ENCODE results near the gene FBXL2. TPM values are rescaled to one million over a fixed set of nuclear protein-coding genes. Genes with fewer than 3 reads are reported as not detected.

The FBXL2 gene
- total and polyA plus RNA-seq, 9 donors = 6.2 to 10.7 (median 7.7) TPM

DNA sequence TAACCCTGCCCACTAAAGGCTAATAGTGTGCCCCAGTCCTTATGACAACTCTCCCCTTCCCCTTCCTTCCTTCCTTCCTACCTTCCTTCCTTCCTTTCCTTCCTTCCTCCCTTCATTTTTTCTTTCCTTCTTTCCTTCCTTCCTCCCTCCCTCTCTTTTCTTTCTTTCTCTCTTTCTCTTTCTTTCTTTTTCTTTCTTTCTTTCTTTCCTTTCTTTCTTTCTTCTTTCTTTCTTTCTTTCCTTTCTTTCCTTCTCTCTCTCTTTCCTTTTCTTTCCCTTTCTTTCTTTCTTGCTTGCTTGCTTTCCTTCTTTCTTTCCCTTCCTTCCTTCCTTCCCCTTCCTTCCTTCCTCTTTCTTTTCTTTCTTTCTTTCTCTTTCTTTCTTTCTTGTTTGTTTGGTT, 30.5 kb upstream of the FBXL2 start:
- no peak for DNase-seq
- Histone ChIP-seq H3K36me3 (ENCODE audit: control insufficient read depth, insufficient read depth, low read length) (no peaks in the 10 kb centered on the region), H3K4me1 (ENCODE audit: control insufficient read depth, insufficient read depth, low read length) (no peaks in the 10 kb centered on the region), H3K27ac (ENCODE audit: low read length) (no peak overlapping the region), H3K27me3 (ENCODE audit: control insufficient read depth, insufficient read depth, low read length) (no peaks in the 10 kb centered on the region), H3K4me3 (ENCODE audit: low read length) (no peak overlapping the region), H3K9me3 (replicated peaks; ENCODE audit: control insufficient read depth, low read depth, low read length) (no peaks in the 10 kb centered on the region)

DNA sequence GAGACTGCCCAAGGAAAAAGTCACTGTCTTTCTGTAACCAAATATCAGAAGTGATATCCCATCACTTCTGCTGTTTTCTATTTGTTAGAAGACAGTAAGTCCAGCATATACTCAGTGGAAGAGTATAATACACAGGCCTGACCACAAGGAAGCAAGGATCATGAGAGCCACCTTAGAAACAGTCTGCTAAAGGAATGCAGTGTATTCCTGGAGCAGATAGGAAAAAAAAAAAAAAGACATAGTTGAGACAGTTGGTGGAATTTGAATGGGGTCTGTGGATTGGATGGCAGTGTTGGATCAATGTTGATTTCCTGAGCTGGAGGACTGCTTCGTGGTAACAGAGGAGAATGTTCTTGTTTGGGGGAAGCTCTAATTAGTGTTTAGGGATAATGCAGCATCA, 26.5 kb upstream of the FBXL2 start:
- no peaks in the 10 kb centered on the region for H3K9me3 ChIP-seq (replicated peaks; ENCODE audit: control insufficient read depth, low read depth, low read length)
- H3K27me3 ChIP-seq (ENCODE audit: control insufficient read depth, insufficient read depth, low read length) = no peaks in the 10 kb centered on the region
- DNase-seq = no peak
- no peaks in the 10 kb centered on the region for H3K4me1 ChIP-seq (ENCODE audit: control insufficient read depth, insufficient read depth, low read length)
- H3K36me3 ChIP-seq (ENCODE audit: control insufficient read depth, insufficient read depth, low read length) = no peaks in the 10 kb centered on the region
- H3K27ac ChIP-seq (ENCODE audit: low read length) = no peak overlapping the region
- no CpG with 5 or more reads among the region's 1 CpG for WGBS (ENCODE audit: insufficient coverage)
- H3K4me3 ChIP-seq (ENCODE audit: low read length) = no peak overlapping the region

DNA sequence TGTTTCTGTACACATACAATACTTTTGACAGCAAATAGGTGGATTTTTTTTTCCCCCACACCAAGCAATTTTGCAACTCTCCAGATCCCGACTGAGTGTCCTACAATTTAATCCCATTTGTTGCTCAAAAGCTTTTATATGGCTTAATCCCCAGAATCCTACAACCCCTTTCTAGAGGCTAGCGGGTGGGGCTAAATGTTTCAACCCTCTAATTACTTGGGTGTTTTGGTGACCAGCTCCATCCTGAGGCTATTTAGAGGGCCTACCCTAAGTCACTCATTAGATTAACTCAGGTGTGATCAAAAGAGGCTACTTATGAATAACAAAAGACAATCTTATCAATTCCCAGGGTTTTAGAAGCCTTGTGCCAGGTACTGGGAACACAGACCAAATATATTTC, 21.0 kb upstream of the FBXL2 start:
- Histone ChIP-seq H3K4me1 (ENCODE audit: control insufficient read depth, insufficient read depth, low read length) (no peaks in the 10 kb centered on the region), H3K27me3 (ENCODE audit: control insufficient read depth, insufficient read depth, low read length) (no peaks in the 10 kb centered on the region)

DNA sequence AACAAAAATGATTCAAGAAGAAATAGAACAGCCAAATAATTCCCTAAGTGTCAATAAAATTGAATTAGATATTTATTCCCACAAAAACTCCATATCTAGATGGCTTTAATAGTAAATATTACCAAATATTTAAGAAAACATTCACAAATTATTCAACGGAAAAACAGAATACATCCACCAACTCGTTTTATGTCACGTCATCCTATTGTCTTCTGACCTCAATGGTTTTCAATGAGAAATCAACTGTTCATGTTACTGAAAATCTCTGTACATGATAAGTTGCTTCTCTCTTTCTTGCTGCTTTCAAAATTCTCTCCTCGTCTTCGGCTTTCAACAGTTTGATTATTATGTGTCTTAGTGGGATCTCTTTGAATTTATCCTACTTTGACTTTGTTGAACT, 17.1 kb upstream of the FBXL2 start:
- Histone ChIP-seq H3K9me3 (replicated peaks; ENCODE audit: control insufficient read depth, low read depth, low read length) (no peaks in the 10 kb centered on the region), H3K27me3 (ENCODE audit: control insufficient read depth, insufficient read depth, low read length) (no peaks in the 10 kb centered on the region), H3K4me1 (ENCODE audit: control insufficient read depth, insufficient read depth, low read length) (no peaks in the 10 kb centered on the region), H3K4me3 (ENCODE audit: low read length) (no peak overlapping the region), H3K36me3 (ENCODE audit: control insufficient read depth, insufficient read depth, low read length) (no peaks in the 10 kb centered on the region), H3K27ac (ENCODE audit: low read length) (no peak overlapping the region)
- no peak for DNase-seq
- no CpG with 5 or more reads among the region's 5 CpGs for WGBS (ENCODE audit: insufficient coverage)

More for the DNA sequence above, 21.0 kb upstream of the FBXL2 start:
- H3K36me3 ChIP-seq (ENCODE audit: control insufficient read depth, insufficient read depth, low read length) = no peaks in the 10 kb centered on the region
- H3K27ac ChIP-seq (ENCODE audit: low read length) = no peak overlapping the region
- WGBS (ENCODE audit: insufficient coverage) = 57% methylated on average over 2 of the region's 2 CpGs
- DNase-seq = no peak
- no peaks in the 10 kb centered on the region for H3K9me3 ChIP-seq (replicated peaks; ENCODE audit: control insufficient read depth, low read depth, low read length)
- H3K4me3 ChIP-seq (ENCODE audit: low read length) = no peak overlapping the region

DNA sequence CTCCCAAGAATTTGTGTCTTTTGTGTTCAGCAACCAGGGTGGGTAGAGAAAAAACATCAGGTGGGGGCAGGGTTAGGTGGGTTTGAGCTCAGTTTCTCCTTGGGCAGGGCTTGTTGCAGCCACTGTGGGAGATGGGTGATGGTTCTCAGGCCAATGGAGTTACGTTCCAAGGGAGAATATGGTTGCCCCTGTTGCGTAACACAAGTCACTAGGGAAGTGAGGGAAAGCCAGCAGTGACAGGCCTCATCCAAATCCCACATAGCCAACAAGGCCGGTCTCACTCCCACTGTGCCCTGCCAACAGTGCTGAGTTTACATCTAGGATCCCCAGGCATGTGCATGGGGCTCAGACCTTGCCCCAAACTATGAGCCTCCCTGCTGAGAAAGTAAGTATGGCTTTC, 7.9 kb upstream of the FBXL2 start:
- no peak overlapping the region for H3K27ac ChIP-seq (ENCODE audit: low read length)
- H3K4me1 ChIP-seq (ENCODE audit: control insufficient read depth, insufficient read depth, low read length) = no peaks in the 10 kb centered on the region
- WGBS (ENCODE audit: insufficient coverage) = 100% methylated on average over 2 of the region's 3 CpGs
- H3K27me3 ChIP-seq (ENCODE audit: control insufficient read depth, insufficient read depth, low read length) = no peaks in the 10 kb centered on the region
- DNase-seq = no peak
- H3K36me3 ChIP-seq (ENCODE audit: control insufficient read depth, insufficient read depth, low read length) = no peaks in the 10 kb centered on the region
- no peak overlapping the region for H3K4me3 ChIP-seq (ENCODE audit: low read length)
- H3K9me3 ChIP-seq (replicated peaks; ENCODE audit: control insufficient read depth, low read depth, low read length) = peaks cover 2% of the 10 kb centered on the region

DNA sequence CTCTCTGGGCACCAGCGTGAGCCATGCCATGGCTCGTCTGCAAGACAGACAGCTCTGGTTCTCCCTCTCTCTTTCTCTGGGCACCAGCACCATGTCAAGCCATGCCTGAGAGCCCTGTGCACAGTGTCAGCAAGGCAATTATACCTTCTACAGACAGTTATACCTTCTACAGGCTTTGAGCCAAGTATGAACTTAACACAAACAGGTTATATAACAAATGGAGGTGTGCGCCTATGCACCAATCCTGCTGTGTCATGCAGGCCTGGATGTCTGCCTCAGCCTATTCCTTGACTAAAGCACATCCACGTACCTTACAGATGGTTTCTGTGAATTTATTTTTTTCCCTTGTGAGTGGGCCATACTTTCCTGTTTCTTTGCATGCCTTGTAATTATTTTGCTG, 5.9 kb upstream of the FBXL2 start:
- Histone ChIP-seq H3K4me1 (ENCODE audit: control insufficient read depth, insufficient read depth, low read length) (no peaks in the 10 kb centered on the region), H3K4me3 (ENCODE audit: low read length) (no peak overlapping the region), H3K27ac (ENCODE audit: low read length) (no peak overlapping the region), H3K36me3 (ENCODE audit: control insufficient read depth, insufficient read depth, low read length) (no peaks in the 10 kb centered on the region), H3K9me3 (replicated peaks; ENCODE audit: control insufficient read depth, low read depth, low read length) (peaks cover 2% of the 10 kb centered on the region), H3K27me3 (ENCODE audit: control insufficient read depth, insufficient read depth, low read length) (no peaks in the 10 kb centered on the region)
- 80% methylated on average over 2 of the region's 4 CpGs for WGBS (ENCODE audit: insufficient coverage)
- DNase-seq = no peak

DNA sequence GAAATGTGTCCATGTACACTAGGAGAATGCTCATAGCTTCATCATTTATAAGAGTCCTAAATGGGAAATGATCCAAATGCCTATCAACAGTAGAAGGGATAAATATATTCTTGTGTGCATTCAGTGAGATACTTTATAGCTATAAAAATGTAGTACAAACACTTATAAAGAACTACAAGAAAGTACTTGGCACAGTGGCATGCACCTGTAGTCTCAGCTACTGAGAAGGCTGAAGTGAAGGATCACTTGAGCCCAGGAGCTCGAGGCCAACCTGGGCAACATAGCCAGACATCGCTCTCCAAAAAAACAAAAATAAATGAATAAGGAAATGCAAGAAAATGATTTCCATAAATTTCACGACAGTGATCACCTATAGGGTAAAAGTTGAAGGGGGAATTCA, 3.6 kb upstream of the FBXL2 start:
- DNase-seq = no peak
- Histone ChIP-seq H3K9me3 (replicated peaks; ENCODE audit: control insufficient read depth, low read depth, low read length) (peaks cover 2% of the 10 kb centered on the region), H3K27ac (ENCODE audit: low read length) (no peak overlapping the region), H3K27me3 (ENCODE audit: control insufficient read depth, insufficient read depth, low read length) (no peaks in the 10 kb centered on the region), H3K4me1 (ENCODE audit: control insufficient read depth, insufficient read depth, low read length) (peaks cover 5% of the 10 kb centered on the region), H3K36me3 (ENCODE audit: control insufficient read depth, insufficient read depth, low read length) (no peaks in the 10 kb centered on the region), H3K4me3 (ENCODE audit: low read length) (no peak overlapping the region)
- no CpG with 5 or more reads among the region's 3 CpGs for WGBS (ENCODE audit: insufficient coverage)

DNA sequence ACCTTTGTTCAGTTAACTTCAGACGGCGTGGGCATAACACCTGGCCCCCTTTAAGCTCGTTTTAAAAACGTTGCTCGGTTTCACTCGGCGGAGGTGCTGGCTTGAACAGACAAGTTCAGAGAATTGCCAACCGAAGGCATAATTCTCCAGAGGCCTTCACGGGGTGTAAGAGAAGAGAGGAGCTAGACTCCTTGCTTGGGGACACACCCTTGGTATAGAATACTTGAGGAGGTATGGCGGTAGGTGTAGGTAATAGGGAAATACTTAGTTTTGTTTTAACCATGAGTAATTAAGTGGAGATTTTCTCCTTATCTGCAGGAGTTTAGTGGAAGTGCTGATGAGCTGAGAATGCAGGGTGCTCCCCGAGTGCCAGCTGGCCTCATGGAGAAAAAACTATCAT, 921 bp downstream of the FBXL2 start:
- peak; percentile 16 for DNase-seq
- Histone ChIP-seq H3K9me3 (replicated peaks; ENCODE audit: control insufficient read depth, low read depth, low read length) (no peaks in the 10 kb centered on the region), H3K27me3 (ENCODE audit: control insufficient read depth, insufficient read depth, low read length) (no peaks in the 10 kb centered on the region), H3K4me1 (ENCODE audit: control insufficient read depth, insufficient read depth, low read length) (peaks cover 5% of the 10 kb centered on the region), H3K4me3 (ENCODE audit: low read length) (peak overlapping the region; percentile 66), H3K27ac (ENCODE audit: low read length) (no peak overlapping the region), H3K36me3 (ENCODE audit: control insufficient read depth, insufficient read depth, low read length) (no peaks in the 10 kb centered on the region)
- 5% methylated on average over 9 of the region's 11 CpGs for WGBS (ENCODE audit: insufficient coverage)

DNA sequence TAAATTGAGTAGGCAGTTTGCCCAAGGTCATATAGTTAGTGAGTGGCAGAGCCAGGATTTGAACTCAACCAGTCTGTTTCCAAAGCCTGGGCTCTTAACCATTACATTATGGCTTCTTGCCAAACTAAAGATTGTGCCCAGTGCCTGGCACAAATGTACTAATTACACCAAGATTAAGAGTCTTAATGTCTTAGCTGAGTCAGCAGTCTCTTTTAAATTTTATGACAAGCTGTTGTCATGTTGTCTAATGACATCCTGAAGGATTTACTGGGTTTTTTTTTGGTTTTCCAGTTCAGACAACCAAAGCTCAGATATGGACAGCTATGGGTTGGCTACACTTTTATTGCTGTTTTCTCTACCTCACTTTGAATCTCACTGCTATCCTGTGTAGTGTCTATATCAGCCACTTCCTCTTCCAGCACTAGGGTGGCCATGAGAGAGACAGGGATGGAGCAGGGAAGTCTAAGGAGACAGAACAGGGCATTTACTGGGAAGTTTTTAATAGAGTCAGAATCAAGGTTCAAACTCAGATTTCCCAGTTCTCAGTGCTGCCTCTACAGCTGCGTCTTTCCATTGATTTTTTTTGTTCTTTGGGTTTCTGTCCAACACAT, 10.5 kb downstream of the FBXL2 start:
- Histone ChIP-seq H3K4me3 (ENCODE audit: low read length) (no peak overlapping the region), H3K36me3 (ENCODE audit: control insufficient read depth, insufficient read depth, low read length) (no peaks in the 10 kb centered on the region), H3K4me1 (ENCODE audit: control insufficient read depth, insufficient read depth, low read length) (no peaks in the 10 kb centered on the region), H3K9me3 (replicated peaks; ENCODE audit: control insufficient read depth, low read depth, low read length) (peaks cover 12% of the 10 kb centered on the region), H3K27me3 (ENCODE audit: control insufficient read depth, insufficient read depth, low read length) (no peaks in the 10 kb centered on the region), H3K27ac (ENCODE audit: low read length) (no peak overlapping the region)
- no CpG with 5 or more reads among the region's 1 CpG for WGBS (ENCODE audit: insufficient coverage)
- DNase-seq = no peak

DNA sequence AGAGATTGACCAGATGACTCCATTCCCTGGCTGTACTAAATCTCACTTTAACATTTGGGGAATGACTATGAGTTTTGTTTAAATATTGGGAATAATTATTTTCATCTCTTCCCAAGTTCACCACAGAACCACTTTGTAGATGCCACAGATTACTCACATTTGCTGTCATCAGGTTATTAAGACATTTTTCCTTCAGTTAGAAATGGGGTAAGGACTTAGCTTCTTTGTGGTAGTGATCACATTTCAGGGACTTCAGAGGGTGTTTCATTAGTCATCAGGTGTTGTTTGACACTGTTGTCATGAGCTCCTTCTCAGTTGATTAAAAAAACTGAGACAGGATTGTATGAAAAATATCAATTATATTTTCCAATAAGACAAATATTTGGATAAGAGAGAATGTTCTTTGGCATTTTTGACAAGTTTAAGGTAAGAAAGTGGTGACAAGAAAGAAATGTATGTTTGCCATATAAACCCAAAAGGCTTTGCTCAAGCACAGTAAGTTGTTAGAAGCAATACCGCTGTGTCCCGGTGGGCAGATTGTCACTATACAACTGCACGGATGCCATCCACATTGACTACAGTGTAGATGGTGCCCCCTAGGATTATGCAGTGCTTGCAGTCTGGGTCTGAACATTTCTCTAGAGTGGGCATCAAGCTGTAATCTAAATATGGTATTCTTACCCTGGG, 22.3 kb downstream of the FBXL2 start:
- Histone ChIP-seq H3K36me3 (ENCODE audit: control insufficient read depth, insufficient read depth, low read length) (no peaks in the 10 kb centered on the region), H3K4me3 (ENCODE audit: low read length) (no peak overlapping the region), H3K27ac (ENCODE audit: low read length) (no peak overlapping the region), H3K4me1 (ENCODE audit: control insufficient read depth, insufficient read depth, low read length) (no peaks in the 10 kb centered on the region), H3K9me3 (replicated peaks; ENCODE audit: control insufficient read depth, low read depth, low read length) (no peaks in the 10 kb centered on the region), H3K27me3 (ENCODE audit: control insufficient read depth, insufficient read depth, low read length) (no peaks in the 10 kb centered on the region)
- DNase-seq = no peak
- WGBS (ENCODE audit: insufficient coverage) = 80% methylated on average over 2 of the region's 3 CpGs

DNA sequence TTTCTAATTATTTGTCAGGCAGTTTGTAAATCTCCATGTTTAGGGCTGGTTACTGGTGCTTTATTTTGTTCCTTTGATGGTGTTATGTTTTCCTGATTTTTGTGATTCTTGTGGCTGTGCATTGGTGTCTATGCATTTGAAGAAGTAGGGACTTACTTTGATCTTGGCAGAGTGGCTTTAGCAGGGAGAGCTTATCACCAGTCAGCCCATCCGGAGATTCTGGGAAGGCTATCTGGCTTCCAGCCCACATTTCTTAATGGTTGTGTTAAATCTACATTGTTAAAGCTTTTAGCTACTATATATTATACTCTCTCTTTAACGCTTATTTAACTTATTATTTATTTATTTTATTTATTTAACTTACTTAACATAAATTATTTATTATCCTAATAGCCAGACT, 35.1 kb downstream of the FBXL2 start:
- no peak overlapping the region for H3K27ac ChIP-seq (ENCODE audit: low read length)
- no peaks in the 10 kb centered on the region for H3K4me1 ChIP-seq (ENCODE audit: control insufficient read depth, insufficient read depth, low read length)
- H3K27me3 ChIP-seq (ENCODE audit: control insufficient read depth, insufficient read depth, low read length) = no peaks in the 10 kb centered on the region
- H3K36me3 ChIP-seq (ENCODE audit: control insufficient read depth, insufficient read depth, low read length) = no peaks in the 10 kb centered on the region
- no peak for DNase-seq
- no CpG with 5 or more reads among the region's 2 CpGs for WGBS (ENCODE audit: insufficient coverage)
- no peak overlapping the region for H3K4me3 ChIP-seq (ENCODE audit: low read length)
- H3K9me3 ChIP-seq (replicated peaks; ENCODE audit: control insufficient read depth, low read depth, low read length) = peaks cover 2% of the 10 kb centered on the region

All from muscle of leg (tissue), 11 donors.